ENCODE data around the gene KLHDC7B. TPM values are rescaled to one million over a fixed set of nuclear protein-coding genes. Genes with fewer than 3 reads are reported as not detected.

Gene KLHDC7B
- total RNA-seq, 2 donors from 2014 or later = 0.07 to 0.16 TPM

GRCh38 chr22:50548921-50549790, 3.5 kb downstream of the KLHDC7B start:
- Histone ChIP-seq H3K9ac (ENCODE audit: low read depth in 2 of 2, low read length in 2 of 2) (peak overlapping the region in 1 of 2 donors; percentile 60), H3K36me3 (no peaks in the 10 kb centered on the region), H3K27ac (no peak overlapping the region), H3K9me3 (no peaks in the 10 kb centered on the region), H3K4me3 (peak overlapping the region; percentile 18), H3K4me1 (no peaks in the 10 kb centered on the region), H3K27me3 (peaks cover 32% of the 10 kb centered on the region)
- DNase-seq = no peak
- intact Hi-C loops (cut with DNase I) = no loop called here
- TF ChIP-seq CTCF (IDR thresholded peaks at IDR 0.05) = no peak

GRCh38 chr22:50550395-50550794, 4.7 kb downstream of the KLHDC7B start:
- Histone ChIP-seq H3K9me3 (no peaks in the 10 kb centered on the region), H3K4me1 (no peaks in the 10 kb centered on the region), H3K9ac (ENCODE audit: low read depth in 2 of 2, low read length in 2 of 2) (no peak overlapping the region), H3K27me3 (peaks cover 32% of the 10 kb centered on the region), H3K27ac (no peak overlapping the region), H3K4me3 (no peak overlapping the region), H3K36me3 (no peaks in the 10 kb centered on the region)
- intact Hi-C loops (cut with DNase I) = no loop called here
- no peak for DNase-seq
- no peak for TF ChIP-seq CTCF (IDR thresholded peaks at IDR 0.05)

GRCh38 chr22:50551160-50551752, 5.6 kb downstream of the KLHDC7B start:
- H3K36me3 ChIP-seq = no peaks in the 10 kb centered on the region
- H3K27ac ChIP-seq = no peak overlapping the region
- no peaks in the 10 kb centered on the region for H3K9me3 ChIP-seq
- DNase-seq = no peak
- no peak overlapping the region for H3K4me3 ChIP-seq
- intact Hi-C loops (cut with DNase I) = no loop called here
- no peaks in the 10 kb centered on the region for H3K4me1 ChIP-seq
- peak overlapping the region in 1 of 2 donors; percentile 5 for H3K9ac ChIP-seq (ENCODE audit: low read depth in 2 of 2, low read length in 2 of 2)
- peaks cover 28% of the 10 kb centered on the region for H3K27me3 ChIP-seq
- no peak for TF ChIP-seq CTCF (IDR thresholded peaks at IDR 0.05)

- intact Hi-C loops (cut with DNase I) = no loop called here
- Histone ChIP-seq H3K27me3 (peaks cover 12% of the 10 kb centered on the region), H3K36me3 (no peaks in the 10 kb centered on the region), H3K9me3 (no peaks in the 10 kb centered on the region), H3K9ac (ENCODE audit: low read depth in 2 of 2, low read length in 2 of 2) (no peak overlapping the region), H3K27ac (no peak overlapping the region), H3K4me3 (no peak overlapping the region), H3K4me1 (no peaks in the 10 kb centered on the region)
- no peak for DNase-seq
- no peak for TF ChIP-seq CTCF (IDR thresholded peaks at IDR 0.05)
Measured at GRCh38 chr22:50553310-50553709, 7.6 kb downstream of the KLHDC7B start.

GRCh38 chr22:50556703-50557102, 11.0 kb downstream of the KLHDC7B start:
- Histone ChIP-seq H3K27me3 (no peaks in the 10 kb centered on the region), H3K9me3 (no peaks in the 10 kb centered on the region), H3K4me3 (no peak overlapping the region), H3K4me1 (no peaks in the 10 kb centered on the region), H3K27ac (no peak overlapping the region), H3K36me3 (no peaks in the 10 kb centered on the region), H3K9ac (ENCODE audit: low read depth in 2 of 2, low read length in 2 of 2) (no peak overlapping the region)
- DNase-seq = no peak
- TF ChIP-seq CTCF (IDR thresholded peaks at IDR 0.05) = no peak
- intact Hi-C loops (cut with DNase I) = no loop called here
